HEK293T (cell line): ENCODE results near the gene DYNC1I1.

ENCODE experiments used
- ARNT ChIP-seq: fragments of 450-650 bp; IDR thresholded peaks from 2 replicates; pipeline ENCODE4 v1.6.1; 2017; ENCODE audit warnings: mild to moderate bottlenecking
- FOXK2 ChIP-seq: fragments of 450-650 bp; IDR thresholded peaks from 2 replicates; pipeline ENCODE4 v1.6.1; 2016; ENCODE audit warnings: mild to moderate bottlenecking
- NFRKB ChIP-seq: fragments of 450-650 bp; IDR thresholded peaks from 2 replicates; pipeline ENCODE4 v1.6.1; 2016; ENCODE audit warnings: mild to moderate bottlenecking, moderate library complexity
- SUZ12 ChIP-seq: fragments of 450-650 bp; IDR thresholded peaks from 2 replicates; pipeline ENCODE4 v1.6.1; 2016; ENCODE audit warnings: mild to moderate bottlenecking
- TF ChIP-seq, protein P1 (sequence below): fragments of 450-650 bp; IDR thresholded peaks from 2 replicates; pipeline ENCODE4 v1.6.1; 2016

DNA sequence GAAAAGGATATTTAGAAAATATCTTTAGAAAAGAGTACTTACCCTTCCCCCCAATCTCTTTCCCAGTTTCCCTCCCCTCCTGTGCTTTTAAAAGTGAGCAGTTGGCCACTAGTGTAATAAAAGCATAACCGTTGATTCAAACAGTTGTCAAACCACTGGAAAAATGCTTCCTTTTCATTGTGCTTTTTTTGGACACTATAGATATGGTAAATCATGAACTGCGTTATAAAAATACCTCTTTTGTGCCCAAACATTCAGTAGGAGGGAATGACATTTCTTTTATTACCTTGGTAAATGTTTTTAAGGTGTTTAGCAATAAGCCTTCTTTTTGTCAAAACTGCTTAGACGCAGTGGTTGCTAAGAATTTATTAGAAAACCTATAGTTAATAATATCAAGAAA lies 317.2 kb downstream of the DYNC1I1 start:
- no peak for TF ChIP-seq SUZ12
- no peak for TF ChIP-seq FOXK2
- no peak for TF ChIP-seq NFRKB
- TF ChIP-seq, protein P1, sequence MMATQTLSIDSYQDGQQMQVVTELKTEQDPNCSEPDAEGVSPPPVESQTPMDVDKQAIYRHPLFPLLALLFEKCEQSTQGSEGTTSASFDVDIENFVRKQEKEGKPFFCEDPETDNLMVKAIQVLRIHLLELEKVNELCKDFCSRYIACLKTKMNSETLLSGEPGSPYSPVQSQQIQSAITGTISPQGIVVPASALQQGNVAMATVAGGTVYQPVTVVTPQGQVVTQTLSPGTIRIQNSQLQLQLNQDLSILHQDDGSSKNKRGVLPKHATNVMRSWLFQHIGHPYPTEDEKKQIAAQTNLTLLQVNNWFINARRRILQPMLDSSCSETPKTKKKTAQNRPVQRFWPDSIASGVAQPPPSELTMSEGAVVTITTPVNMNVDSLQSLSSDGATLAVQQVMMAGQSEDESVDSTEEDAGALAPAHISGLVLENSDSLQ, result no peak
- no peak for TF ChIP-seq ARNT
